WTC11 (cell line): ENCODE measurements around the gene PTPN5. TPM values are rescaled to one million over a fixed set of nuclear protein-coding genes. Genes with fewer than 3 reads are reported as not detected.
A peak's percentile ranks its signal among the peaks of the same experiment; 100 is the strongest.

ENCODE experiments used
- ATAC-seq: fragments of 200-7000 bp; cut with Tn5 transposase; 2 replicates; pipeline ENCODE4 v1.10.0; 2021; ENCODE audit warnings: mild to moderate bottlenecking, moderate library complexity
- CTCF ChIA-PET: fragments of 300-600 bp; sonication (Branson Sonifier 250); formaldehyde crosslinking; loops from one replicate; lab custom pipeline; 2021; ENCODE audit warnings: antibody characterized with exemption; lab: Charles Lee
- POLR2A ChIA-PET: fragments of 350-600 bp; sonication (Branson Sonifier 250); formaldehyde crosslinking; loops from one replicate; lab custom pipeline; 2021; ENCODE audit warnings: antibody characterized with exemption; lab: Charles Lee
- DNase-seq: peaks from one replicate; pipeline ENCODE4 v3.0.0; 2021; ENCODE audit warnings: low spot score
- H3K27ac Mint-ChIP-seq: 2 replicates; pipeline ENCODE4 v1.8.0; 2021; ENCODE audit warnings: mixed read lengths
- H3K27me3 Mint-ChIP-seq: 2 replicates; pipeline ENCODE4 v1.8.0; 2021; ENCODE audit warnings: low read depth, mild to moderate bottlenecking, moderate library complexity, mixed read lengths
- H3K36me3 Mint-ChIP-seq: 2 replicates; pipeline ENCODE4 v1.8.0; 2021; ENCODE audit warnings: mixed read lengths
- H3K4me1 Mint-ChIP-seq: 2 replicates; pipeline ENCODE4 v1.8.0; 2022; ENCODE audit warnings: mixed read lengths
- H3K4me3 Mint-ChIP-seq: 2 replicates; pipeline ENCODE4 v1.8.0; 2021; ENCODE audit warnings: mild to moderate bottlenecking, moderate library complexity, mixed read lengths
- H3K9me3 Mint-ChIP-seq: 2 replicates; pipeline ENCODE4 v1.8.0; 2021; ENCODE audit warnings: mixed read lengths
- ATF1 ChIP-seq: sonication (generic); formaldehyde crosslinking; IDR thresholded peaks from 2 replicates; pipeline ENCODE4 v1.8.1; 2023; ENCODE audit warnings: mild to moderate bottlenecking, moderate library complexity, missing genetic modification reagents
- ATF6 ChIP-seq: sonication (generic); formaldehyde crosslinking; IDR thresholded peaks from 2 replicates; pipeline ENCODE4 v1.8.1; 2023; ENCODE audit warnings: mild to moderate bottlenecking, missing genetic modification reagents
- CREB1 ChIP-seq: sonication (generic); formaldehyde crosslinking; IDR thresholded peaks from 2 replicates; pipeline ENCODE4 v1.8.0; 2023; ENCODE audit warnings: mild to moderate bottlenecking, missing genetic modification reagents
- ELF4 ChIP-seq: sonication (generic); formaldehyde crosslinking; IDR thresholded peaks from 2 replicates; pipeline ENCODE4 v1.8.1; 2022; ENCODE audit warnings: low read depth, mild to moderate bottlenecking, moderate library complexity, missing genetic modification reagents
- HMGXB4 ChIP-seq: sonication (generic); formaldehyde crosslinking; IDR thresholded peaks from 2 replicates; pipeline ENCODE4 v1.8.1; 2023; ENCODE audit warnings: mild to moderate bottlenecking, moderate library complexity, missing genetic modification reagents
- MAX ChIP-seq: sonication (generic); formaldehyde crosslinking; IDR thresholded peaks from 2 replicates; pipeline ENCODE4 v1.8.0; 2022; ENCODE audit warnings: mild to moderate bottlenecking, missing genetic modification reagents
- NFE2L1 ChIP-seq: sonication (generic); formaldehyde crosslinking; IDR thresholded peaks from 2 replicates; pipeline ENCODE4 v1.8.1; 2023; ENCODE audit warnings: missing genetic modification reagents
- RELA ChIP-seq: sonication (generic); formaldehyde crosslinking; IDR thresholded peaks from 2 replicates; pipeline ENCODE4 v1.8.1; 2022; ENCODE audit warnings: missing genetic modification reagents, mild to moderate bottlenecking, borderline replicate concordance
- RORB ChIP-seq: fragments of 250-450 bp; sonication (Bioruptor Pico); IDR thresholded peaks from 2 replicates; pipeline ENCODE4 v1.9.0; 2021; ENCODE audit warnings: mild to moderate bottlenecking
- TCF7 ChIP-seq: sonication (generic); formaldehyde crosslinking; IDR thresholded peaks from 2 replicates; pipeline ENCODE4 v1.8.0; 2022; ENCODE audit warnings: mild to moderate bottlenecking, low read depth, missing genetic modification reagents, moderate library complexity
- ZBTB43 ChIP-seq: sonication (generic); formaldehyde crosslinking; IDR thresholded peaks from 2 replicates; pipeline ENCODE4 v1.8.1; 2023; ENCODE audit warnings: mild to moderate bottlenecking, missing genetic modification reagents
- ZNF416 ChIP-seq: fragments of 250-450 bp; sonication (Bioruptor Pico); IDR thresholded peaks from 2 replicates; pipeline ENCODE4 v1.9.0; 2021; ENCODE audit warnings: mild to moderate bottlenecking, inconsistent platforms
- ZNF512 ChIP-seq: sonication (generic); formaldehyde crosslinking; IDR thresholded peaks from 2 replicates; pipeline ENCODE4 v1.8.1; 2022; ENCODE audit warnings: missing genetic modification reagents, borderline replicate concordance
- total RNA-seq: library from RNA; stranded (reverse); gene quantifications from 3 replicates; pipeline ENCODE4 v1.2.3, GENCODE V29; 2021
- TF ChIP-seq, protein P1 (sequence below): fragments of 250-450 bp; sonication (Bioruptor Pico); IDR thresholded peaks from 2 replicates; pipeline ENCODE4 v2.1.2; 2022; ENCODE audit warnings: mild to moderate bottlenecking, moderate library complexity

PTPN5 gene
- total RNA-seq, 1 experiment from 2014 or later = 4.5 TPM

GRCh38 chr11:18705651-18706281 is 85.8 kb downstream of the PTPN5 start:
- H3K9me3 Mint-ChIP-seq = no peaks in the 10 kb centered on the region
- H3K4me1 Mint-ChIP-seq = peaks cover 13% of the 10 kb centered on the region
- peak; percentile 38 for ATAC-seq
- 0 out of 2 replicates have a peak, but pooled peaks have one; percentile 48 for TF ChIP-seq ATF1 (CRISPR knock-in tag)
- TF ChIP-seq ELF4 = no peak
- peak; percentile 34; the same call in 1 of the 2 replicates for TF ChIP-seq HMGXB4 (CRISPR knock-in tag)
- no peak for TF ChIP-seq TCF7 (CRISPR knock-in tag)
- no peak for TF ChIP-seq RELA
- no peak for TF ChIP-seq NFE2L1 (CRISPR knock-in tag)
- TF ChIP-seq ZBTB43 (CRISPR knock-in tag) = no peak
- TF ChIP-seq ATF6 = no peak
- no peak overlapping the region for H3K27ac Mint-ChIP-seq
- ChIA-PET CTCF (interaction anchor here (0.6 to 1.9 kb wide), 8 partner anchors 16 to 313 kb away, joined by 3 to 42 read pairs (median 6); no protein-coding TSS in a partner anchor), POLR2A (interaction anchor here (1.4 kb wide), 1 partner anchor 16 kb away, joined by 8 read pairs; no protein-coding TSS in a partner anchor)
- DNase-seq = peak; percentile 20
- peak overlapping the region; percentile 79 for H3K4me3 Mint-ChIP-seq
- H3K36me3 Mint-ChIP-seq = no peaks in the 10 kb centered on the region
- H3K27me3 Mint-ChIP-seq = peaks cover 75% of the 10 kb centered on the region

- H3K4me3 Mint-ChIP-seq = peak overlapping the region; percentile 79
- DNase-seq = no peak
- TF ChIP-seq ZNF512 (CRISPR knock-in tag) (no peak), NFE2L1 (CRISPR knock-in tag) (no peak), RELA (no peak), RORB (CRISPR knock-in tag) (no peak)
- TF ChIP-seq, all 79 proteins: peak for 0
- ChIA-PET CTCF (interaction anchor here (0.7 to 1.7 kb wide), 4 partner anchors 17 to 60 kb away, joined by 3 to 10 read pairs (median 4); partner anchors contain the start of gene IGSF22), POLR2A (no interaction called here)
- no peak for ATAC-seq
- Mint-ChIP-seq H3K27ac (no peak overlapping the region), H3K36me3 (no peaks in the 10 kb centered on the region), H3K27me3 (peaks cover 84% of the 10 kb centered on the region), H3K4me1 (peaks cover 13% of the 10 kb centered on the region), H3K9me3 (no peaks in the 10 kb centered on the region)
These were observed 86.9 kb downstream of the PTPN5 start for GRCh38 chr11:18704698-18705097.

DNA sequence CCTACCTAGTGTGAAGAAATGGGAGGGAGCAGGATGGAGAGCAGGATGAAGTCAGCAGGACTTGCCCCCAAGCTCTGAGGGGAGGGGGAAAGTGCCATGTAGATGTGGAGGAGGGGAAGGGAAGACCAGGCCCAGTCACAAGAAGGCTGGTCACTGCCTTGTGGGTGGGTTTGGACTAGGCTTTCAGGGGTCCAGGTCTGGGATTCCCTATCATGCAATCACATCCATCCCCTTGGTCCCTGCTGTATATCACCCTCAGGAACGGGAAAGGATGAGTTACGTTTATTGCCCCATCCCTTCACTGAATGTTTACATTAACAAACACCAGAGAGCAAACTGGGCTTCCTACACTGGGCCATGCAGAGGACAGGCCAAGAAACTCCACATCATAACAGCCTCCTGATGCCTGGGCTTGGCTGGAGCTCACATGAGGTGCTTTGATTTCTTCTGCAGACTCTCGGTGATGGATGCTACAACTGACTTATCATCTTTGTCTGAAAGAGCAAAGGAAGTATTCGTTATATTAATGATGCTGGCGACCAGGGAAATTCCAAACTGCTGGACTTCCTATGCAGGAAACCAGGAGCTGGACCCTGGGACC is 87.5 kb downstream of the PTPN5 start:
- no peaks in the 10 kb centered on the region for H3K9me3 Mint-ChIP-seq
- H3K27ac Mint-ChIP-seq = no peak overlapping the region
- H3K4me1 Mint-ChIP-seq = peaks cover 16% of the 10 kb centered on the region
- CTCF ChIA-PET = interaction anchor here (0.9 to 1.7 kb wide), 3 partner anchors 18 to 60 kb away, joined by 3 to 10 read pairs (median 6); no protein-coding TSS in a partner anchor
- H3K27me3 Mint-ChIP-seq = peaks cover 85% of the 10 kb centered on the region
- no peaks in the 10 kb centered on the region for H3K36me3 Mint-ChIP-seq
- DNase-seq (no peak), ATAC-seq (no peak)
- POLR2A ChIA-PET = no interaction called here
- peak overlapping the region; percentile 33; the same call in 1 of the 2 replicates for H3K4me3 Mint-ChIP-seq
- TF ChIP-seq CREB1 (CRISPR knock-in tag) (no peak), MAX (no peak), ZBTB43 (CRISPR knock-in tag) (no peak), ZNF416 (no peak)
- TF ChIP-seq, protein P1, sequence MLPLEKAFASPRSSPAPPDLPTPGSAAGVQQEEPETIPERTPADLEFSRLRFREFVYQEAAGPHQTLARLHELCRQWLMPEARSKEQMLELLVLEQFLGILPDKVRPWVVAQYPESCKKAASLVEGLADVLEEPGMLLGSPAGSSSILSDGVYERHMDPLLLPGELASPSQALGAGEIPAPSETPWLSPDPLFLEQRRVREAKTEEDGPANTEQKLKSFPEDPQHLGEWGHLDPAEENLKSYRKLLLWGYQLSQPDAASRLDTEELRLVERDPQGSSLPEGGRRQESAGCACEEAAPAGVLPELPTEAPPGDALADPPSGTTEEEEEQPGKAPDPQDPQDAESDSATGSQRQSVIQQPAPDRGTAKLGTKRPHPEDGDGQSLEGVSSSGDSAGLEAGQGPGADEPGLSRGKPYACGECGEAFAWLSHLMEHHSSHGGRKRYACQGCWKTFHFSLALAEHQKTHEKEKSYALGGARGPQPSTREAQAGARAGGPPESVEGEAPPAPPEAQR (CRISPR knock-in tag) = no peak
- TF ChIP-seq, all 79 proteins: peak for 0
